COLO668 (cell line): Measurements from ENCODE around the gene CXCR4.

Source experiments
- DNase-seq: peaks from one replicate; lab custom pipeline; 2025; ENCODE audit not compliant: unreplicated experiment; lab: John Stamatoyannopoulos, UW

Gene CXCR4

GRCh38 chr2:136131961-136132824 is 14.2 kb upstream of the CXCR4 start:
- DNase-seq: no peak

- DNase-seq: no peak
Measured at GRCh38 chr2:136131484-136131960, 13.6 kb upstream of the CXCR4 start.

- no peak for DNase-seq
Measured at GRCh38 chr2:136130511-136130910, 12.6 kb upstream of the CXCR4 start.

- DNase-seq: no peak
Measured at GRCh38 chr2:136130045-136130444, 12.1 kb upstream of the CXCR4 start.

- DNase-seq: no peak
Measured at GRCh38 chr2:136129601-136130000, 11.7 kb upstream of the CXCR4 start.

- no peak for DNase-seq
Measured at GRCh38 chr2:136128905-136129304, 11.0 kb upstream of the CXCR4 start.

- no peak for DNase-seq
Measured at GRCh38 chr2:136128366-136128765, 10.4 kb upstream of the CXCR4 start.

- DNase-seq: no peak
Measured at GRCh38 chr2:136127356-136127755, 9.4 kb upstream of the CXCR4 start.

- no peak for DNase-seq
Measured at GRCh38 chr2:136126421-136126926, 8.5 kb upstream of the CXCR4 start.

- peak; percentile 62 for DNase-seq
Measured at GRCh38 chr2:136126021-136126420, 8.1 kb upstream of the CXCR4 start.

GRCh38 chr2:136125236-136125635 is 7.3 kb upstream of the CXCR4 start:
- DNase-seq: no peak

- DNase-seq: no peak
Measured at GRCh38 chr2:136124805-136125204, 6.9 kb upstream of the CXCR4 start.

- no peak for DNase-seq
Measured at GRCh38 chr2:136122661-136123060, 4.7 kb upstream of the CXCR4 start.

GRCh38 chr2:136121204-136121910 is 3.4 kb upstream of the CXCR4 start:
- no peak for DNase-seq

- no peak for DNase-seq
Measured at GRCh38 chr2:136119717-136120675, 2.0 kb upstream of the CXCR4 start.

GRCh38 chr2:136118819-136119716 is 1.1 kb upstream of the CXCR4 start:
- no peak for DNase-seq

- peak; percentile 78 for DNase-seq
Measured at GRCh38 chr2:136117391-136117841, 533 bp downstream of the CXCR4 start.

GRCh38 chr2:136116813-136117390 is 1.0 kb downstream of the CXCR4 start:
- DNase-seq: peak; percentile 78

GRCh38 chr2:136116151-136116812 is 1.7 kb downstream of the CXCR4 start:
- DNase-seq: peak; percentile 35
